SH-SY5Y (cell line): ENCODE measurements around the gene USP32.
A peak's percentile ranks its signal among the peaks of the same experiment; 100 is the strongest.

ENCODE experiments used
- GATA2 ChIP-seq: IDR thresholded peaks from 2 replicates; pipeline ENCODE4 v1.6.1; 2011; ENCODE audit warnings: mild to moderate bottlenecking, low read depth, low read length
- GATA3 ChIP-seq: IDR thresholded peaks from 2 replicates; pipeline ENCODE4 v1.6.1; 2011; ENCODE audit warnings: low read depth, mild to moderate bottlenecking, low read length, moderate library complexity

GRCh38 chr17:60392042-60392844 is at the start of gene USP32:
- TF ChIP-seq GATA3 (no peak), GATA2 (peak; percentile 56; the same call in 1 of the 2 replicates)
